Measurements from ENCODE around the gene CTNNBL1.
"Not testable (repeated sequence)": the region's sequence is repeated elsewhere in the genome, so short reads cannot be mapped to it uniquely, and the experiment has no call there.

Gene CTNNBL1

DNA sequence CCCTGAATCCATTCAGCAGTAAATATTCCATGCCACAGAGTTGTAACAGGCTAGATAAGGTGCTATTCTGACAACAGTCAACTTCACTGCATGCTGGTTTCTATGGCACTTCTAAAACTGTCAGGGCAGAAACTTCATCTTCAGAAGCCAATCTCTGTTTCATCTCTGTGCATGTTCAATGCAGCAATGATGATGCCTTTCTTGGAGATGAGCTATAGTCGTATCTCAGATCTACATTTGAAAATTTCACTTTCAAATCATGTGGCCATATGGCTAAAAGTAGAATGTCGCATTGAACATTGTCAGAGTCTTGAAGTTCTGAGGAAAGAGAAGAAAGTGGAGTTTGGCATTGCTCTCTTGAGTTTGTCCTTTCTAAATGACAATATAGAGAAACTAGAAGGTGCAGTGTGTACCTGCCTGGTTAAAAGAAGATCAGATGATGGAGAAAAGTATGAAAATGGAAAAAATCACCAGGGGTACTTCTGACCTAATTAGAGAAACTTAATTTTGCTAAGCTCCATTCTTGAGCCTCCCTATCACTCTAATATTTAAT, 160.1 kb downstream of the CTNNBL1 start:
- no peak for DNase-seq (ENCODE audit: low read depth, low spot score)
- peaks cover 34% of the 10 kb centered on the region for H3K36me3 ChIP-seq (ENCODE audit: insufficient read depth, insufficient read length, low read length)
- H3K4me1 ChIP-seq (ENCODE audit: insufficient read depth, insufficient read length) = peaks cover 2% of the 10 kb centered on the region
- H3K9ac ChIP-seq (ENCODE audit: insufficient read length, low read depth) = no peak overlapping the region
- H3K9me3 ChIP-seq (ENCODE audit: insufficient read depth, low read length) = no peaks in the 10 kb centered on the region
- no peaks in the 10 kb centered on the region for H3K27me3 ChIP-seq (ENCODE audit: insufficient read depth, insufficient read length)
- no peak for TF ChIP-seq ZNF274 (IDR thresholded peaks at IDR 0.05; ENCODE audit: low read depth, low read length)
- TF ChIP-seq YY1 (IDR thresholded peaks at IDR 0.05; ENCODE audit: insufficient read depth, insufficient read length) = no peak
- TF ChIP-seq SUZ12 (IDR thresholded peaks at IDR 0.05; ENCODE audit: extremely low read depth, insufficient read depth, insufficient read length) = no peak
- no peak overlapping the region for H3K4me3 ChIP-seq (ENCODE audit: insufficient read length, low read depth)

DNA sequence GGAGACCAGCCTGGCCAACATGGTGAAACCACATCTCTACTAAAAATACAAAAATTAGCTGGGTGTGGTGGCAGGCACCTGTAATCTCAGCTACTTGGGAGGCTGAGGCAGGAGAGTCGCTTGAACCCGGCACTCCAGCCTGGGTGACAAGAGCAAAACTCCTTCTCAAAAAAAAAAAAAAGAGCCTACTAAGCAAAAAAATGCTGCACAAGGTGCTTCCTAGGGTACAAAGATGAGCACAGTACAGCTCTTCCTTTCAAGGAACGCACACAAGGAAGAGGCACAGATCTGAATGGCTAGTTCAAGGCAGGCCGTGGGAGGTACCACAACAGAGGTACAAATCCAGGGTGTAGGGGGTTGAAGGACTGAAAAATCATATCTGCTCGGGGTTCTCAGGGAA, 162.2 kb downstream of the CTNNBL1 start:
- Histone ChIP-seq H3K36me3 (ENCODE audit: insufficient read depth, insufficient read length, low read length) (peaks cover 44% of the 10 kb centered on the region), H3K9me3 (ENCODE audit: insufficient read depth, low read length) (peaks cover 11% of the 10 kb centered on the region; the same call in 1 of the 2 replicates)
- not testable (repeated sequence) for DNase-seq (ENCODE audit: low read depth, low spot score); H3K4me3 ChIP-seq (ENCODE audit: insufficient read length, low read depth); H3K27me3 ChIP-seq (ENCODE audit: insufficient read depth, insufficient read length); H3K4me1 ChIP-seq (ENCODE audit: insufficient read depth, insufficient read length); H3K9ac ChIP-seq (ENCODE audit: insufficient read length, low read depth)

DNA sequence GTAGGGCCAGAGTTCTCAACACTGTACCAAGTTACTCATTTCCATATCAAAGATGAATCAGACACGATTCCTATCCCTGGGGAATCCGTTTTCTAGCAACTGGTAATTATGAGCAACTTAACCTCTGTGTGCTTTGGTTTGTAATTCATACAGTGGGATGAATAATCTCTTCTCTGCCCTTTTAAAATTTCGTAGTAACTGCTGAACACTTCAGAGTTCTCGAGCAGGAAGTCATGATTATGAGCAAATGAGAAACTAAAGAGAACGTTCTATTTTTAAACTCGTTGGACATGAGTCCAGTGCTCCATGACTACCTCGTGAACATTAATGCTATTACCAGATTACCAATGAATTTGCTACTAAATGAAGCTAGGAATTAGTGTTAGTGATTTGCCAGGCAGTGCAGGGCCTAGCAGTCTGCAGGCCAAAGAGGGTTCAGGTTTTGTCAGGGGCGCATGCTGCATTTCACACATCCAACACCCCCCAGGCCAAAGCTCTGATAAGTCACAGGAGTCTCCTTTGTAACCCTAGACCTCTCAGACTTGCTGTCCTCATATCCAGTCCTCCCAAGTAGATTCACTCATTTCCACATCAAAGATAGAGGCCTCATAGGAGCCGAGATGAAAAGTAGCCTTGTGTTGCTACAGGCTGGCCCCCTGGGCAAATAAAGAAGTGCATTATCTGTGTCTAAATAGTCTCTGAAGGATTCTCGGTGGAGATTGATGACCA, 163.3 kb downstream of the CTNNBL1 start:
- TF ChIP-seq ZNF274 (IDR thresholded peaks at IDR 0.05; ENCODE audit: low read depth, low read length) (no peak), SUZ12 (IDR thresholded peaks at IDR 0.05; ENCODE audit: extremely low read depth, insufficient read depth, insufficient read length) (no peak), YY1 (IDR thresholded peaks at IDR 0.05; ENCODE audit: insufficient read depth, insufficient read length) (no peak)
- peaks cover 11% of the 10 kb centered on the region; the same call in 1 of the 2 replicates for H3K9me3 ChIP-seq (ENCODE audit: insufficient read depth, low read length)
- H3K27me3 ChIP-seq (ENCODE audit: insufficient read depth, insufficient read length) = no peaks in the 10 kb centered on the region
- H3K4me3 ChIP-seq (ENCODE audit: insufficient read length, low read depth) = no peak overlapping the region
- H3K4me1 ChIP-seq (ENCODE audit: insufficient read depth, insufficient read length) = peaks cover 6% of the 10 kb centered on the region
- no peak overlapping the region for H3K9ac ChIP-seq (ENCODE audit: insufficient read length, low read depth)
- DNase-seq (ENCODE audit: low read depth, low spot score) = no peak
- peaks cover 49% of the 10 kb centered on the region for H3K36me3 ChIP-seq (ENCODE audit: insufficient read depth, insufficient read length, low read length)

DNA sequence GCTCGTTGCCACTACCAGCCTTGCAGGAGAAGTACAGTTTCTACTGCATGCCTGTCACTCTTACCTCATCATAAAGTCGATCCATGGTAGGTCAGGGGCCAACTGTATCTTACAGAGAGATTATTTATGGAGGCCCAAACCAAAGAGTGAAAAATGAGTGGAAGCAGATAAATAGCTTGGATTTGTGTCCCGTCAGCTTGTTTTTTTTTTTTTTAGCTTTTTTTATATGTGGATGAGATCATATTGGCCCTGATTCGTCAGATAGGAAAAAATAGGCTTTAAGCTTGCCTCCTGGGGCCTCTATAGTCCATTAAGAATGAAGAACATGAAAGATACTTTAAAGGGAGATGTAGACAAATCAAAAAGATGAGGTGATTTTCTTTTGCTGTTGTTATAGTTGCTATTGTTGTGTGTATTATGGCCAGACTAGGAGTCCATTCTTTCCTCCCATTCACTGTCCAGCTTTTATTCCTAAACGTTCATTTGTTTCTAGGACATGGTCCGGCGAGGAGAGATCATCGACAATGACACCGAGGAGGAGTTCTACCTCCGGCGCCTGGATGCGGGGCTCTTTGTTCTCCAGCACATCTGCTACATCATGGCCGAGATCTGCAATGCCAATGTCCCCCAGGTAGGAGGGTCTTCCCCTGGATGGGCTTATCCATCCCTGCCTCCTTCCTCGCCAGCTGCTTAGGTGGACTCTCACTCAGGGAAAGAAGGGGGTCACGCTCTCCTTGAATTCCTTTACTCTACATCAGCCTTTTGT, 165.8 kb downstream of the CTNNBL1 start:
- peaks cover 11% of the 10 kb centered on the region; the same call in 1 of the 2 replicates for H3K9me3 ChIP-seq (ENCODE audit: insufficient read depth, low read length)
- H3K9ac ChIP-seq (ENCODE audit: insufficient read length, low read depth) = no peak overlapping the region
- no peaks in the 10 kb centered on the region for H3K27me3 ChIP-seq (ENCODE audit: insufficient read depth, insufficient read length)
- DNase-seq (ENCODE audit: low read depth, low spot score) = no peak
- peaks cover 41% of the 10 kb centered on the region for H3K36me3 ChIP-seq (ENCODE audit: insufficient read depth, insufficient read length, low read length)
- TF ChIP-seq ZNF274 (IDR thresholded peaks at IDR 0.05; ENCODE audit: low read depth, low read length) (no peak), YY1 (IDR thresholded peaks at IDR 0.05; ENCODE audit: insufficient read depth, insufficient read length) (no peak), SUZ12 (IDR thresholded peaks at IDR 0.05; ENCODE audit: extremely low read depth, insufficient read depth, insufficient read length) (no peak)
- H3K4me1 ChIP-seq (ENCODE audit: insufficient read depth, insufficient read length) = peaks cover 9% of the 10 kb centered on the region
- no peak overlapping the region for H3K4me3 ChIP-seq (ENCODE audit: insufficient read length, low read depth)

DNA sequence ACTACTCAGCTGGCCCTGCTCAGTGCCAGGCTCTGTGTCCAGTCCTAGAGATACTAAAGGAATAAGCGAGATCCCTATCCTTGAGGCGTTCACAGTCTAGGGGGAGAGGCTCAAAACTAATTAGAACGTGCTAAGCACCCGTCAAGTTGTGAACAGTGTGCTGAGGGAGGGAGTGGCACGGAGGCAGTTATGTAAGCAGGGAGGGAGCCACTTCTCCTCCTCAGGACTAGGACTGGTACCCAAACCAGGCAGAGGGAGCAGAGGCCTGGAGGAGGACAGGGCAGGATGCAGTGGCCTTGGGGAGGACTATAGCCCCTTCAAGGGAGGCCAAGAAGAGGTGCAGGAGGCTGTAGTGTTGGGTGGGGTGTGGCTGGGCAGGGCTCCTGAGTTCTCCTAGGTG, 169.5 kb downstream of the CTNNBL1 start:
- H3K4me1 ChIP-seq (ENCODE audit: insufficient read depth, insufficient read length) = peaks cover 10% of the 10 kb centered on the region
- peaks cover 44% of the 10 kb centered on the region for H3K36me3 ChIP-seq (ENCODE audit: insufficient read depth, insufficient read length, low read length)
- TF ChIP-seq YY1 (IDR thresholded peaks at IDR 0.05; ENCODE audit: insufficient read depth, insufficient read length) (no peak), ZNF274 (IDR thresholded peaks at IDR 0.05; ENCODE audit: low read depth, low read length) (no peak), SUZ12 (IDR thresholded peaks at IDR 0.05; ENCODE audit: extremely low read depth, insufficient read depth, insufficient read length) (no peak)
- H3K9me3 ChIP-seq (ENCODE audit: insufficient read depth, low read length) = peaks cover 11% of the 10 kb centered on the region; the same call in 1 of the 2 replicates
- no peak for DNase-seq (ENCODE audit: low read depth, low spot score)
- no peak overlapping the region for H3K4me3 ChIP-seq (ENCODE audit: insufficient read length, low read depth)
- H3K9ac ChIP-seq (ENCODE audit: insufficient read length, low read depth) = no peak overlapping the region
- H3K27me3 ChIP-seq (ENCODE audit: insufficient read depth, insufficient read length) = no peaks in the 10 kb centered on the region

DNA sequence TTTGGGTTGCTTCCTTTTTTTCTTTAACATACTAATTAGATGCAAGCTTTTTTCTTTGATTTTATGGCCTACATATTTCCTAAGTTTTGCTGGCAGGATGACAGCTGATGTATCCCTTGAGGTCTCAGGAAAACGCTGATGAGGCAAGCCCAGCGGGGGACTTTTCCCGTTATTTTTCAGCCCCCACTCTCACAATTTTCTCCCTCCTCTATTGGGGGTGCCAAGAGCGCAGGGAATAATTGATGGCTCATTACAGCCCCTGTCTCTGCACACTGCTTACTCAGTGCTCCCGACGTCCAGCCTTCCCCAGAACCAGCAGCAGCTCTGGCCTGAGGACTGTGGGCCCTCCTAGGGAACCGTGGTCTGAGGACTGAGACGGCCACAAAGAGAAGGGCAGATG, 170.5 kb downstream of the CTNNBL1 start:
- peaks cover 46% of the 10 kb centered on the region for H3K36me3 ChIP-seq (ENCODE audit: insufficient read depth, insufficient read length, low read length)
- DNase-seq (ENCODE audit: low read depth, low spot score) = no peak
- TF ChIP-seq YY1 (IDR thresholded peaks at IDR 0.05; ENCODE audit: insufficient read depth, insufficient read length) = no peak
- TF ChIP-seq ZNF274 (IDR thresholded peaks at IDR 0.05; ENCODE audit: low read depth, low read length) = no peak
- no peak for TF ChIP-seq SUZ12 (IDR thresholded peaks at IDR 0.05; ENCODE audit: extremely low read depth, insufficient read depth, insufficient read length)
- peaks cover 13% of the 10 kb centered on the region for H3K4me1 ChIP-seq (ENCODE audit: insufficient read depth, insufficient read length)
- H3K4me3 ChIP-seq (ENCODE audit: insufficient read length, low read depth) = no peak overlapping the region
- no peaks in the 10 kb centered on the region for H3K27me3 ChIP-seq (ENCODE audit: insufficient read depth, insufficient read length)
- H3K9me3 ChIP-seq (ENCODE audit: insufficient read depth, low read length) = peaks cover 11% of the 10 kb centered on the region; the same call in 1 of the 2 replicates
- no peak overlapping the region for H3K9ac ChIP-seq (ENCODE audit: insufficient read length, low read depth)

DNA sequence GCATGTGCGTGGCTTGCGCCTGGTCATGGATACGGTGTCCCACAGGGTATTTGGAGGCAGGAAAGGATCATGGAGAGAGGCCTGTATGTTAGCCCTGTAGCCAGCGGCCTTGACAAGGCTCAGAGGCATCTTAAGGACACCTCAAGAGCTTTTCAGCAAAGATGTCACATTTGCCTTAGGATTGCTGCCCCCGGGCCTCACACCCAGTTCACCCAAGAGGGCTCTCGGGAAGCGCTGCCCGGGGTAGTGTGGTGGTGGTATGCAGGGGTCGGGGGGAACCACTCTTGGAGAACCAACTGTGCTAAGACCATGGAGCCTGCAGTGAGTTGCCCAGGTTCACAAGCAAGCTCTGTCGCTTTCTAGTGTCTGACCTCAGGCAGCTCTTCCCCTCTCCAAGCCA, 172.2 kb downstream of the CTNNBL1 start:
- Histone ChIP-seq H3K4me3 (ENCODE audit: insufficient read length, low read depth) (no peak overlapping the region), H3K36me3 (ENCODE audit: insufficient read depth, insufficient read length, low read length) (peaks cover 44% of the 10 kb centered on the region), H3K4me1 (ENCODE audit: insufficient read depth, insufficient read length) (peaks cover 12% of the 10 kb centered on the region), H3K9ac (ENCODE audit: insufficient read length, low read depth) (no peak overlapping the region), H3K27me3 (ENCODE audit: insufficient read depth, insufficient read length) (no peaks in the 10 kb centered on the region), H3K9me3 (ENCODE audit: insufficient read depth, low read length) (no peaks in the 10 kb centered on the region)
- no peak for DNase-seq (ENCODE audit: low read depth, low spot score)
- TF ChIP-seq ZNF274 (IDR thresholded peaks at IDR 0.05; ENCODE audit: low read depth, low read length) = no peak
- no peak for TF ChIP-seq SUZ12 (IDR thresholded peaks at IDR 0.05; ENCODE audit: extremely low read depth, insufficient read depth, insufficient read length)
- no peak for TF ChIP-seq YY1 (IDR thresholded peaks at IDR 0.05; ENCODE audit: insufficient read depth, insufficient read length)

Data from NT2/D1 (cell line).